Naive thymus-derived CD4-positive, alpha-beta T cell (primary cell): Measurements from ENCODE around the gene RER1. TPM values are rescaled to one million over a fixed set of nuclear protein-coding genes. Genes with fewer than 3 reads are reported as not detected.

Experiments used
- ATAC-seq: fragments of 150-1000 bp; cut with Tn5 transposase; 2 replicates; pipeline ENCODE4 v1.10.0; 2021; ENCODE audit warnings: mild to moderate bottlenecking, moderate library complexity
- CTCF ChIA-PET: fragments of 350-600 bp; sonication (Branson Sonifier 250); formaldehyde crosslinking; loops from one replicate; lab custom pipeline; 2021; ENCODE audit warnings: antibody characterized with exemption; lab: Charles Lee
- POLR2A ChIA-PET: fragments of 350-600 bp; sonication (Branson Sonifier 250); formaldehyde crosslinking; loops from one replicate; lab custom pipeline; 2021; ENCODE audit warnings: antibody characterized with exemption, inconsistent platforms; lab: Charles Lee
- DNase-seq, 9 donors: peaks; one replicate each; pipeline versions ENCODE4 v3.0.0 to v3.0.0-alpha.2; 2020 to 2022; ENCODE audit warnings: mixed read lengths in 1 of 9
- H3K27ac ChIP-seq: one replicate; pipeline ENCODE4 v1.7.0; 2013; ENCODE audit warnings: mild to moderate bottlenecking, low read depth, low read length, moderate library complexity
- H3K27me3 ChIP-seq, 2 donors: one replicate each; pipeline ENCODE4 v1.7.0; 2013; ENCODE audit warnings: low read length in 2 of 2, mild to moderate bottlenecking in 2 of 2, moderate library complexity in 2 of 2; ENCODE audit not compliant: control insufficient read depth in 2 of 2, insufficient read depth in 2 of 2
- H3K36me3 ChIP-seq, 3 experiments: 1 replicate in 2 of 3; 2 replicates in 1 of 3; pipeline ENCODE4 v1.7.0; 2013; ENCODE audit warnings: low read length in 3 of 3, mild to moderate bottlenecking in 3 of 3, moderate library complexity in 1 of 3; ENCODE audit not compliant: insufficient read depth in 3 of 3, control insufficient read depth in 2 of 3
- H3K4me1 ChIP-seq, 2 donors: one replicate each; pipeline ENCODE4 v1.7.0; 2013; ENCODE audit warnings: low read length in 2 of 2, mild to moderate bottlenecking in 2 of 2, moderate library complexity in 1 of 2; ENCODE audit not compliant: control insufficient read depth in 2 of 2, insufficient read depth in 2 of 2
- H3K4me3 ChIP-seq: 2 replicates; pipeline ENCODE4 v1.7.0; 2013; ENCODE audit warnings: mild to moderate bottlenecking, low read length
- H3K9me3 ChIP-seq, 3 experiments: 1 replicate in 2 of 3; 2 replicates in 1 of 3; pipeline ENCODE4 v1.7.0; 2013; ENCODE audit warnings: low read length in 3 of 3; ENCODE audit not compliant: control insufficient read depth in 2 of 3
- H3K27ac Mint-ChIP-seq, 9 donors: one replicate each; pipeline ENCODE4 v1.8.0; 2020 to 2022; ENCODE audit warnings: mixed read lengths in 9 of 9, mild to moderate bottlenecking in 8 of 9, moderate library complexity in 5 of 9, inconsistent platforms in 2 of 9
- H3K27me3 Mint-ChIP-seq, 5 donors: one replicate each; pipeline ENCODE4 v1.8.0; 2021 to 2022; ENCODE audit warnings: mixed read lengths in 5 of 5, mild to moderate bottlenecking in 1 of 5
- H3K36me3 Mint-ChIP-seq, 5 donors: one replicate each; pipeline ENCODE4 v1.8.0; 2020 to 2022; ENCODE audit warnings: mixed read lengths in 5 of 5, mild to moderate bottlenecking in 3 of 5, inconsistent platforms in 1 of 5
- H3K4me1 Mint-ChIP-seq, 7 donors: one replicate each; pipeline ENCODE4 v1.8.0; 2020 to 2022; ENCODE audit warnings: mixed read lengths in 7 of 7, mild to moderate bottlenecking in 3 of 7, inconsistent platforms in 1 of 7
- H3K4me3 Mint-ChIP-seq, 10 donors: one replicate each; pipeline ENCODE4 v1.8.0; 2020 to 2022; ENCODE audit warnings: mild to moderate bottlenecking in 10 of 10, mixed read lengths in 10 of 10, moderate library complexity in 6 of 10, inconsistent platforms in 2 of 10
- H3K9me3 Mint-ChIP-seq, 11 donors: one replicate each; pipeline ENCODE4 v1.8.0; 2020 to 2022; ENCODE audit warnings: mixed read lengths in 11 of 11, mild to moderate bottlenecking in 4 of 11, inconsistent platforms in 1 of 11, moderate library complexity in 1 of 11
- intact Hi-C, 2 donors: fragments of 100-400 bp; cut with micrococcal nuclease; formaldehyde crosslinking; loops; one replicate each; pipeline ENCODE4 v1.15.1; 2023
- polyA plus RNA-seq, 2 donors: library from polyadenylated mRNA; unstranded; fragments of 300-500 nt; fragmentation: Illumina TruSeq; gene quantifications; one replicate each; pipeline ENCODE4 v1.2.3, GENCODE V29; 2021
- total RNA-seq, 6 experiments: library from RNA in 5 of 6; stranded (reverse) in 5 of 6; gene quantifications; 1 replicate in 5 of 6; 2 replicates in 1 of 6; pipeline ENCODE4 v1.2.3 and lab custom pipeline; 2021 to 2026

Gene RER1
- total and polyA plus RNA-seq, 7 experiments from 2014 or later: 71.0 to 150 (median 116) TPM

DNA sequence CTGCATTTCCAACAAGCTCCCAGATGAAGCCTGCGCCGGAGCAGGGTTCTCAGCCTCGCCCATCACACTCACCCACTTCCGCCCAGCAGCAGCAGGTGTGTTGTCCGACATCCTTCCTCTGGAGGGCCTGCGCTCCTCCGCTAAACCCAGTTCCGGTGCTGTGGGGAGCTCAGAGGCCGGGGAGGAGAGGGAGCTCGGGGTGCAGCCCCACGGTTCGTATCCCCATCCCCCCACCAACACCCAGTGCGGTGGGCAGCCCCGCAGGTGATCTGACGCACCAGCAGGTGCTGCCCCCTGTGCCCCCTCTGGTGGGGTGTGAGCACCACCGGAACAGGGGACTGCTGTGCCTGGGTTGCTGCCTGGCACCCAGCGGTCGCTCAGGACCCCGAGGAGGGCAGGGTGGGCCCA, 24.2 kb downstream of the RER1 start:
- ChIA-PET POLR2A (interaction anchor here (0.6 to 5.0 kb wide), 18 partner anchors 17 to 1486 kb away, joined by 3 to 68 read pairs (median 5); partner anchors contain the start of genes FAAP20, MORN1, PANK4 and RER1), CTCF (interaction anchor here (0.7 to 2.8 kb wide), 10 partner anchors 9 to 378 kb away, joined by 3 to 32 read pairs (median 6); partner anchors contain the start of genes MORN1, RER1 and TNFRSF14)
- Mint-ChIP-seq H3K27me3 (no peaks in the 10 kb centered on the region), H3K4me3 (peak overlapping the region; percentile 76 to 90 (median 84)), H3K27ac (peak overlapping the region; percentile 84 to 96 (median 90)), H3K9me3 (no peaks in the 10 kb centered on the region), H3K36me3 (peaks cover 0 to 2% (median 0%) of the 10 kb centered on the region in 5 donors), H3K4me1 (peaks cover 28 to 42% (median 36%) of the 10 kb centered on the region in 7 donors)
- Histone ChIP-seq H3K9me3 (no peaks in the 10 kb centered on the region), H3K27me3 (no peaks in the 10 kb centered on the region), H3K36me3 (no peaks in the 10 kb centered on the region), H3K27ac (peak overlapping the region; percentile 95), H3K4me1 (peaks cover 37 to 45% of the 10 kb centered on the region in 2 donors), H3K4me3 (peak overlapping the region; percentile 69)
- intact Hi-C loops: loop anchor here in 1 of 2 donors (10.0 kb wide), 1 partner anchor 619 kb away; no protein-coding TSS in a partner anchor
- peak in 7 of 9 donors; percentile 29 to 51 (median 34) for DNase-seq
- ATAC-seq: no peak

DNA sequence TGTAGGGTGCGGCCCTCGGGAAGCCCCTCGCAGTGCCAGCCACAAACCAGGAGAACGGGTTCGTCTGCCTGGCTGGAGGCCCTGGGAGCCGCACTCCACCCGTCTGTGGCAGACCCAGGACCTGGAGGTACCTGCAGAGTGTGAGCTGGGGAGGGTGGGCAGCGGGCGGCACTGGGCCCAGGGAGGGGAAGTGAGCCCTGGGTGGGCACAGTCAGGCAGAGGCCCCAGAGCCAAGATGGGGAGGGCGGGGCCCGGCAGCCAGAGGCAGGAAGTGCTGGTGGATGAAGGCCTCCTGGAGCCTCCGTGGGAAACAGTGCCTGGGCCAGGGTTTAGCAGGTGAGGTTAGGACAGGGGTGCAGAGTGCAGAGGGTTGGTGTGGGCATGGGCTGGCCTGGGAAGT, 24.8 kb downstream of the RER1 start:
- no peaks in the 10 kb centered on the region for H3K36me3 ChIP-seq
- peaks cover 0 to 2% (median 0%) of the 10 kb centered on the region in 5 donors for H3K36me3 Mint-ChIP-seq
- H3K27ac Mint-ChIP-seq: peak overlapping the region; percentile 62 to 97 (median 90)
- intact Hi-C loops: loop anchor here in 1 of 2 donors (10.0 kb wide), 1 partner anchor 618 kb away; no protein-coding TSS in a partner anchor
- ChIA-PET POLR2A (interaction anchor here (0.6 to 5.0 kb wide), 17 partner anchors 17 to 1486 kb away, joined by 3 to 68 read pairs (median 5); partner anchors contain the start of genes FAAP20, MORN1, PANK4 and RER1), CTCF (interaction anchor here (0.7 to 2.8 kb wide), 8 partner anchors 25 to 378 kb away, joined by 3 to 32 read pairs (median 6); partner anchors contain the start of genes MORN1, RER1 and TNFRSF14)
- no peaks in the 10 kb centered on the region for H3K9me3 Mint-ChIP-seq
- H3K27me3 ChIP-seq: no peaks in the 10 kb centered on the region
- H3K4me1 Mint-ChIP-seq: peaks cover 26 to 39% (median 36%) of the 10 kb centered on the region in 7 donors
- H3K27me3 Mint-ChIP-seq: no peaks in the 10 kb centered on the region
- peaks cover 37 to 45% of the 10 kb centered on the region in 2 donors for H3K4me1 ChIP-seq
- H3K9me3 ChIP-seq: no peaks in the 10 kb centered on the region
- H3K4me3 Mint-ChIP-seq: peak overlapping the region; percentile 76 to 90 (median 84)
- peak overlapping the region; percentile 69 for H3K4me3 ChIP-seq
- H3K27ac ChIP-seq: peak overlapping the region; percentile 95
- DNase-seq: peak in 4 of 9 donors; percentile 27 to 39 (median 32)
- ATAC-seq: no peak

DNA sequence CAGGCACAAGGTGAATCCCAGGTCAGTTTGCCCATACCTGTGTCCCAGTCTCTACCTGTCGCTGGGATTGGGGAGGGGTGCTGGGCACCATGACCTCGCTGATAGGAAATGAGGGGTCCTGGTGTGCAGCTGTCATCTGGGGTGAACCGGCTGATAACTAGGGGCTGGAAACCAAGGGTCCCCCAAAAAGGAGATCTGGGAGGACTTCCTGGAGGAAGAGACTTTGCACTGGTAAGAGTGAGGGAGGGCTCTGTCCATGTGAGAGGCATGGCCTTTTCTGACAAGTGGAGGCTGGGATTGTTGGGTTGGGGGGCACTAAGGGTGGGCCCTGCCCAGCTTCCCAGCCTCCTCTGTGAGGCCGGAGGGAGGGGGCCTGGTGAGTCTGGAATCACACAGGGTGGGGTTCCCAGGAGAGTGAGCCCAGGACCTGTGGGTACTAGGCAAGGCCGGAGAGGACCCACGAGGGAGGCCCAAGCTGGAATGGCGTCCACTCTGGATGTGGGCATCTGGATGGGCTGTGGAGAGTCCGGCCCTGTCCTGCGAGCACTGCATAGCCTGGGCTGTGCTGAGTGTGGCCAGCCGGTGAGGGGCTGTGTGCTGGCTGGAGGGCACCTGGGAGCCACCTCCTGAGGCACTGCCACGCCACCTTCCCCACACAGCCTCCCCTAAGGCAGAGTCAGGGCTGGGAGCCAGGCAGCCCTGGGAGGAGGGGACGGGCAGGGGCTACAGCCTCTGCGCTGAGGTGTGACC, 25.6 kb downstream of the RER1 start:
- intact Hi-C loops: loop anchor here in 1 of 2 donors (10.0 kb wide), 1 partner anchor 618 kb away; no protein-coding TSS in a partner anchor
- Mint-ChIP-seq H3K9me3 (no peaks in the 10 kb centered on the region), H3K4me1 (peaks cover 25 to 39% (median 36%) of the 10 kb centered on the region in 7 donors), H3K36me3 (peaks cover 0 to 2% (median 0%) of the 10 kb centered on the region in 5 donors), H3K27ac (peak overlapping the region; percentile 20 to 96 (median 90)), H3K27me3 (no peaks in the 10 kb centered on the region), H3K4me3 (peak overlapping the region; percentile 76 to 90 (median 84))
- Histone ChIP-seq H3K4me1 (peaks cover 31 to 40% of the 10 kb centered on the region in 2 donors), H3K36me3 (no peaks in the 10 kb centered on the region), H3K27ac (peak overlapping the region; percentile 95), H3K9me3 (no peaks in the 10 kb centered on the region), H3K4me3 (peak overlapping the region; percentile 69), H3K27me3 (no peaks in the 10 kb centered on the region)
- DNase-seq (no peak), ATAC-seq (no peak)
- CTCF ChIA-PET: interaction anchor here (1.6 to 2.6 kb wide), 2 partner anchors 107 to 160 kb away, joined by 7 to 13 read pairs; no protein-coding TSS in a partner anchor
- POLR2A ChIA-PET: interaction anchor here (1.9 to 5.0 kb wide), 3 partner anchors 108 to 131 kb away, joined by 4 to 68 read pairs (median 26); partner anchors contain the start of gene PANK4

DNA sequence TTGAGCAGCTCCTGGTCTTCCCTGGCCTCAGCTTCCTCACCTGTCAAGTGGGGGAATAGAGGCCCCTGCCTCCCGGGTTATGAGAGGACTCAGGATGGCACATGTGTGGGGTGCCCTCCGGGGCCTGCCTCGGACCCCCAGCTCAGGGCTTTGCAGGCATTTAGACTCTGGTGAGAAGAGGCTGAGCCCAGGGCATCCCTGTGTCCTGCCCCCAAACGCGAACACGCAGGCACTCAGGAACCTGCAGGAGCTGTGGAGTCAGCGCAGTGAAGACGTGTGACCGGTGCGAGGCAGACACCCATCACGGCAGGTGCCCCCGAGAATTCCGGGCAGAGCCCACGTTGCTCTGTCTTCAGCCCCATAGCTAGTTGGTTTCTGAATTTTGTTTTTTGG, 26.2 kb downstream of the RER1 start:
- Histone ChIP-seq H3K4me3 (no peak overlapping the region), H3K27me3 (no peaks in the 10 kb centered on the region), H3K27ac (peak overlapping the region; percentile 95), H3K36me3 (no peaks in the 10 kb centered on the region), H3K9me3 (no peaks in the 10 kb centered on the region), H3K4me1 (peaks cover 31 to 40% of the 10 kb centered on the region in 2 donors)
- Mint-ChIP-seq H3K4me1 (peaks cover 25 to 39% (median 36%) of the 10 kb centered on the region in 7 donors), H3K9me3 (peaks cover 0 to 1% (median 0%) of the 10 kb centered on the region in 11 donors), H3K27me3 (no peaks in the 10 kb centered on the region), H3K36me3 (peaks cover 0 to 2% (median 0%) of the 10 kb centered on the region in 5 donors), H3K27ac (peak overlapping the region in 2 of 9 donors; percentile 2 to 11), H3K4me3 (no peak overlapping the region)
- no peak for ATAC-seq
- ChIA-PET CTCF (interaction anchor here (0.7 to 2.6 kb wide), 3 partner anchors 106 to 369 kb away, joined by 3 to 13 read pairs (median 3); no protein-coding TSS in a partner anchor), POLR2A (interaction anchor here (0.8 to 5.0 kb wide), 3 partner anchors 107 to 168 kb away, joined by 3 to 68 read pairs (median 26); partner anchors contain the start of gene PANK4)
- DNase-seq: no peak
- intact Hi-C loops: loop anchor here in 1 of 2 donors (10.0 kb wide), 1 partner anchor 617 kb away; no protein-coding TSS in a partner anchor

DNA sequence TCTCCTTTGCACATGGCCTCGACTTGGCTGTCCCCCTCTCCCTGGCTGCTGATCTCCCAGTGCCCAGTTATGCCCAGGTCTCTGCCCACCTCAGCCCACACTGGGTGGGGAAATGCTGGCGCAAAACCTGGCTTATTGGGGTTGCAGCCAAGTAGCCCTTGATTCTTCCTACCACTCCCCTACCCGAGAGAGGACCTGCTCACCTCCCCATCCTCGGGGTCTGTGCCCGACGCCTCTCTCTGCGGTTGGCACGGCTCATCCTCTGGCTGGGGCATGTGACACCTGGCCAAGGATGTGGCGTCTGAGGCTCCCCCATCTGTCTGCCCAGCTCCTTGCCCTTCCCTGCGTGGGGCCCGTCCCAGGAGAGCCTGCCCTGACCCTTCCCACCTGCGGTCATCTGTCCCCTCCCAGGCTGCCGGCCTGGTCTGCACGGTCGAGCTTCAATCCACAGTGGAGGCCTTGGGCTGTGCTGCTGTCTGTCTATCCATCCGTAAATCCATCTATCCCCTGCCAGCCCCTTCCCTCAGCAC, 27.2 kb downstream of the RER1 start:
- peak overlapping the region in 2 of 10 donors; percentile 27 to 49 for H3K4me3 Mint-ChIP-seq
- H3K9me3 Mint-ChIP-seq: peaks cover 0 to 9% (median 0%) of the 10 kb centered on the region in 11 donors
- no peak overlapping the region for H3K4me3 ChIP-seq
- no peaks in the 10 kb centered on the region for H3K9me3 ChIP-seq
- H3K27me3 ChIP-seq: no peaks in the 10 kb centered on the region
- ChIA-PET POLR2A (interaction anchor here (1.4 to 5.0 kb wide), 2 partner anchors 114 to 129 kb away, joined by 3 to 68 read pairs; no protein-coding TSS in a partner anchor), CTCF (interaction anchor here (0.9 kb wide), 1 partner anchor 130 kb away, joined by 3 read pairs; no protein-coding TSS in a partner anchor)
- intact Hi-C loops: loop anchor here in 1 of 2 donors (10.0 kb wide), 1 partner anchor 616 kb away; no protein-coding TSS in a partner anchor
- H3K4me1 ChIP-seq: peaks cover 26 to 35% of the 10 kb centered on the region in 2 donors
- peaks cover 23 to 38% (median 35%) of the 10 kb centered on the region in 7 donors for H3K4me1 Mint-ChIP-seq
- no peaks in the 10 kb centered on the region for H3K36me3 ChIP-seq
- DNase-seq (no peak), ATAC-seq (no peak)
- H3K36me3 Mint-ChIP-seq: peaks cover 0 to 2% (median 0%) of the 10 kb centered on the region in 5 donors
- H3K27ac Mint-ChIP-seq: peak overlapping the region in 2 of 9 donors; percentile 11 to 68
- H3K27ac ChIP-seq: no peak overlapping the region
- H3K27me3 Mint-ChIP-seq: no peaks in the 10 kb centered on the region
